Smooth muscle cell (in vitro differentiated cells): ENCODE results near the gene RBBP8NL. TPM values are rescaled to one million over a fixed set of nuclear protein-coding genes. Genes with fewer than 3 reads are reported as not detected.

Experiments used
- DNase-seq: peaks from one replicate; lab custom pipeline; 2025; ENCODE audit not compliant: unreplicated experiment; lab: John Stamatoyannopoulos, UW
- H2AFZ ChIP-seq: fragments of 200-600 bp; sonication (generic); 2 replicates; pipeline ENCODE4 v1.6.0; 2016; ENCODE audit warnings: antibody characterized with exemption, low read depth, mild to moderate bottlenecking
- H3F3A ChIP-seq: fragments of 200-600 bp; sonication (generic); 2 replicates; pipeline ENCODE4 v1.6.0; 2017; ENCODE audit warnings: antibody characterized with exemption, low read depth
- H3K27ac ChIP-seq: fragments of 200-600 bp; sonication (generic); 2 replicates; pipeline ENCODE4 v1.5.1; 2016; ENCODE audit warnings: low read depth, mild to moderate bottlenecking
- H3K27me3 ChIP-seq: fragments of 200-600 bp; sonication (generic); 2 replicates; pipeline ENCODE4 v1.6.1; 2016; ENCODE audit warnings: low read depth, mild to moderate bottlenecking
- H3K36me3 ChIP-seq: fragments of 200-600 bp; sonication (generic); 2 replicates; pipeline ENCODE4 v1.5.1; 2016; ENCODE audit warnings: low read depth
- H3K4me1 ChIP-seq: fragments of 200-600 bp; sonication (generic); 2 replicates; pipeline ENCODE4 v1.5.1; 2016; ENCODE audit warnings: low read depth
- H3K4me2 ChIP-seq: fragments of 200-600 bp; sonication (generic); 2 replicates; pipeline ENCODE4 v1.6.0; 2016; ENCODE audit warnings: mild to moderate bottlenecking
- H3K4me3 ChIP-seq: fragments of 200-600 bp; sonication (generic); 2 replicates; pipeline ENCODE4 v1.5.1; 2016; ENCODE audit warnings: mild to moderate bottlenecking
- H3K79me2 ChIP-seq: fragments of 200-600 bp; sonication (generic); 2 replicates; pipeline ENCODE4 v1.6.0; 2016; ENCODE audit warnings: low read depth, mild to moderate bottlenecking
- H3K9ac ChIP-seq: fragments of 200-600 bp; sonication (generic); 2 replicates; pipeline ENCODE4 v1.6.0; 2016; ENCODE audit warnings: low read depth
- H3K9me3 ChIP-seq: fragments of 200-600 bp; sonication (generic); replicated peaks from 2 replicates; pipeline ENCODE4 v1.5.1; 2016; ENCODE audit warnings: low read depth
- H4K20me1 ChIP-seq: fragments of 200-600 bp; sonication (generic); 2 replicates; pipeline ENCODE4 v1.6.0; 2016; ENCODE audit warnings: low read depth
- whole genome bisulfite sequencing: methylation state at CpG from one replicate; pipeline ENCODE4 v1.1.7; 2016; ENCODE audit warnings: low lambda C conversion rate; 5-methylcytosine and 5-hydroxymethylcytosine counted together
- polyA plus RNA-seq: library from polyadenylated mRNA; unstranded; fragments of >200 nt; fragmentation: Nextera tagmentation; extraction: Ambion mirVana; gene quantifications from 2 replicates; pipeline ENCODE4 v1.2.1, GENCODE V29; 2016
- total RNA-seq: library from RNA; depleted of rRNA; stranded (reverse); fragments of >200 nt; gene quantifications from 2 replicates; pipeline ENCODE4 v1.2.3, GENCODE V29; 2014
- TF ChIP-seq, protein P1 (sequence below): fragments of 200-600 bp; sonication (generic); IDR thresholded peaks from 2 replicates; pipeline ENCODE4 v1.5.1; 2017; ENCODE audit warnings: borderline replicate concordance, mild to moderate bottlenecking, antibody characterized with exemption; ENCODE audit not compliant: insufficient read depth, poor library complexity, severe bottlenecking

Gene RBBP8NL
- total and polyA plus RNA-seq, 2 experiments from 2014 or later = 0.40 TPM; not detected in 1

DNA sequence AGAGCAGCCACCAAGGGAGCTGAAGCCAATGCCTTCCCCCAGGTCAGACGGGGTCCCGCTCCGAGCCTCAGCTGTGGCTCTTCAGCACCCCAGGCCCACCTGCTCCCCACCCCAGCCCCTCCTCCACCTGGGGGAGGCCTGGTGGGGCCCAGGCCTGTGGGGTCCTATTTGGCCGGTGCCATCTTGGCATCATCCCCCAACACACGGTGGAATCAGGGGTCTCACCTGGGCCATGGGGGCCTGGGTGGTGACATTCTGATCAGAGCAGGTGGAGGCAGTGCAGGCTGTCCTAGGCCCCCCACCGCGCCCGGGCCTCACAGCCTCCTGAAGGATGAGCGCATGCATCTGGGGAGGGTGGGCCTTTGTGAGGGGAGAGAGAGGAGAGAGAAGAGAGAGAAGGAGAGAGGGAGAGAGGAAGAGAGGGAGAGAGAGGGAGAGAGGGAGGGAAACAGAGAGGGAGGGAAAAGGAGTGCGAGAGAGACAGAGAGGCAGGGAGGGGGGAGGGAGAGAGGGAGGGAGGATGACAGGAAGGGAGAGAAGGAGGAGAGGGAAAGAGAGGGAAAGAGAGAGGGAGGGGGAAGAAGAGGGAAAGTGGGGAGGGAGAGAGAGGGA lies 23.9 kb upstream of the RBBP8NL start:
- Histone ChIP-seq H3K4me1 (no peaks in the 10 kb centered on the region), H4K20me1 (no peaks in the 10 kb centered on the region), H3F3A (no peaks in the 10 kb centered on the region), H2AFZ (no peak overlapping the region), H3K27ac (no peak overlapping the region), H3K27me3 (no peaks in the 10 kb centered on the region), H3K36me3 (no peaks in the 10 kb centered on the region), H3K4me2 (no peak overlapping the region), H3K9me3 (no peaks in the 10 kb centered on the region), H3K9ac (no peak overlapping the region), H3K4me3 (no peak overlapping the region), H3K79me2 (no peaks in the 10 kb centered on the region)
- TF ChIP-seq, protein P1, sequence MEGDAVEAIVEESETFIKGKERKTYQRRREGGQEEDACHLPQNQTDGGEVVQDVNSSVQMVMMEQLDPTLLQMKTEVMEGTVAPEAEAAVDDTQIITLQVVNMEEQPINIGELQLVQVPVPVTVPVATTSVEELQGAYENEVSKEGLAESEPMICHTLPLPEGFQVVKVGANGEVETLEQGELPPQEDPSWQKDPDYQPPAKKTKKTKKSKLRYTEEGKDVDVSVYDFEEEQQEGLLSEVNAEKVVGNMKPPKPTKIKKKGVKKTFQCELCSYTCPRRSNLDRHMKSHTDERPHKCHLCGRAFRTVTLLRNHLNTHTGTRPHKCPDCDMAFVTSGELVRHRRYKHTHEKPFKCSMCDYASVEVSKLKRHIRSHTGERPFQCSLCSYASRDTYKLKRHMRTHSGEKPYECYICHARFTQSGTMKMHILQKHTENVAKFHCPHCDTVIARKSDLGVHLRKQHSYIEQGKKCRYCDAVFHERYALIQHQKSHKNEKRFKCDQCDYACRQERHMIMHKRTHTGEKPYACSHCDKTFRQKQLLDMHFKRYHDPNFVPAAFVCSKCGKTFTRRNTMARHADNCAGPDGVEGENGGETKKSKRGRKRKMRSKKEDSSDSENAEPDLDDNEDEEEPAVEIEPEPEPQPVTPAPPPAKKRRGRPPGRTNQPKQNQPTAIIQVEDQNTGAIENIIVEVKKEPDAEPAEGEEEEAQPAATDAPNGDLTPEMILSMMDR = no peak
- no peak for DNase-seq
- 91% methylated on average over 9 of the region's 10 CpGs for WGBS

DNA sequence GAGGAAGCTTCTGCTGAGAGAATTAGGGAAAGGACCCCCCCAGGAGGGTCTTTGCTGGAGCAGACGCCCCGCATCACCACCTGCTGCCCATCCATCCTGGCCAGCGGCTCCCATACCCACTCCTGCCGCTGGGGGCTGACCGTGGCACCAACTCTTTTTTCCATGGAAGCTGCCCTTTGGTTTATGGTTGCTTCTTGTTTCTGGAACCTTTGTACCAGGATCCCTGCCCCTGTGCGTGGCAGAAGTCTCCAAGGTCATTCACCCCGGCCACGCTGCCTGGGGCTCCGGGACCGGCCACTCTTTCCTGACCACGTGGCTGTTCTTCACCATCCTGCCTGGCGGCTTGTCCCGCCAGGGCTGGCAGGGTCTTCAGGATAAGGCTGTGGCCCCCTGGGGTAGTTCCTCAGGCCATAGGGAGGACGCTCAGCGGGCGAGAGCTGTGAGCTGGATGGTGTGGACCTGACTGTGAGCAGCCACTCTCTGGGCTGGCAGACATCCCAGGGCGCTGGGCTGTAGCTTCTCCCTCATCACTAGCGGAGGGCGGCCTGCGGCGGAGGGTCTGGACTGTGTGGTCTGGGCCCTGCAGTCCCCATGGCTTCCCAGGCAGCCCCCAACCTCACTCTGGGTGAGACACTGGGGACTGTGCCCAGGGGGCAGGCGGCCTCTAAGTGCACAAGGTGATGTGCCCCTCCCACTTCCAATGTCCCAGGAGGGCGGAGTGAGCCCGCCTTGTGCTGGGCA lies 22.8 kb upstream of the RBBP8NL start:
- no peaks in the 10 kb centered on the region for H4K20me1 ChIP-seq
- TF ChIP-seq, protein P1 = no peak
- H3K36me3 ChIP-seq = no peaks in the 10 kb centered on the region
- WGBS = 93% methylated on average over 24 of the region's 24 CpGs
- no peak overlapping the region for H3K4me2 ChIP-seq
- no peak overlapping the region for H2AFZ ChIP-seq
- no peak for DNase-seq
- no peaks in the 10 kb centered on the region for H3K4me1 ChIP-seq
- no peak overlapping the region for H3K27ac ChIP-seq
- H3F3A ChIP-seq = no peaks in the 10 kb centered on the region
- no peaks in the 10 kb centered on the region for H3K79me2 ChIP-seq
- H3K27me3 ChIP-seq = no peaks in the 10 kb centered on the region
- H3K4me3 ChIP-seq = no peak overlapping the region
- H3K9ac ChIP-seq = no peak overlapping the region
- H3K9me3 ChIP-seq = no peaks in the 10 kb centered on the region

DNA sequence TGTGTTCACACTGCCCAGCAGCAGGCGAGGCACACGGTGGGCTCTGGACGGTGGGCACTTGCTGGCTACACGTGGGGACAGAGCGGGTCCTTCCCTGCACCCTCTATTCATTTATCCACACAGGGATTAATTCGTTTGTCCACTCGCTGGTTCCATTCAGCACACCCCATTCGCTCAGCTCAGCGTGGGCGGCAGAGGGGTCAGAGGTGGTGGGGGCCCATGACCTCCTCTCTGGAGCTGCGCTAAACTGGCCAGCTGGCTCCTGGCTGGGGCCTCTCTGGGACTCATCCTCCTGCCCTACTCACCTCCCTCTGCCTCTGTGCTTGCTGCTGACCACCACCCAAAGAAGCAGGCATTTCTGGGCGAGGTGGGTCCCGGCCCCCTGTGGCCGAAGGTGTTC lies 21.4 kb upstream of the RBBP8NL start:
- Histone ChIP-seq H3K79me2 (no peaks in the 10 kb centered on the region), H2AFZ (no peak overlapping the region), H3K27me3 (no peaks in the 10 kb centered on the region), H3F3A (no peaks in the 10 kb centered on the region), H3K36me3 (no peaks in the 10 kb centered on the region), H3K9me3 (no peaks in the 10 kb centered on the region), H3K4me3 (no peak overlapping the region), H3K4me1 (no peaks in the 10 kb centered on the region), H4K20me1 (no peaks in the 10 kb centered on the region), H3K27ac (no peak overlapping the region), H3K4me2 (no peak overlapping the region), H3K9ac (no peak overlapping the region)
- TF ChIP-seq, protein P1 = no peak
- no peak for DNase-seq
- WGBS = 97% methylated on average over 14 of the region's 14 CpGs
